ENCODE results near the gene FAM124A.

GRCh38 chr13:51235756-51236490 is 13.7 kb downstream of the FAM124A start:
- TF ChIP-seq CTCF (conservative IDR thresholded peaks at IDR 0.05) (no peak), EZH2 (IDR thresholded peaks at IDR 0.05; ENCODE audit: low read depth) (no peak)

Measured in PC-9 (cell line).